GM20000 (cell line): ENCODE measurements around the gene FAM3A.

Experiments
- DNase-seq: peaks from one replicate; pipeline ENCODE4 v3.0.0; 2012; ENCODE audit warnings: low spot score
- CTCF ChIP-seq: IDR thresholded peaks from 2 replicates; pipeline ENCODE4 v1.5.1; 2012; ENCODE audit warnings: mild to moderate bottlenecking, control low read depth; ENCODE audit errors: extremely low read depth, missing control alignments

FAM3A gene

GRCh38 chrX:154513716-154514115 is 2.3 kb downstream of the FAM3A start:
- TF ChIP-seq CTCF = no peak
- no peak for DNase-seq

- no peak for DNase-seq
- TF ChIP-seq CTCF = no peak
Measured at GRCh38 chrX:154512879-154513553, 3.0 kb downstream of the FAM3A start.

GRCh38 chrX:154511761-154512160 is 4.3 kb downstream of the FAM3A start:
- no peak for DNase-seq

DNA sequence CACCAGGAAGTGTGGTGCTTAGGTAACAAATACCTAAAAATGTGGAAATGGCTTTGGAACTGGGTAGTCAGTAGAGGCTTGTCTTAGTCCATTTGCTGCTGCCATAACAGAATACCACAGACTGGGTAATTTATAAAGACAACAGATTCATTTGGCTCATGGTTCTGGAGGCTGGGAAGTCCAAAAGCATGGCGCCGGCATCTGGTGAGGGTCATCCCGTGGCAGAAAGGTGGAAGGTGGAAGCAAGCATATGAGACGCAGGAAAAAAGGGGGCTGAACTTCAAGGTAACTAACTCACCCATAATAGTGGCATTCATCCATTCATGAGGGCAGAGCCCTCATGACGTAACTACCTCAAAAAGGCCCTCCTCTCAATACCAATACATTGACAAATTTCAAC is 6.6 kb downstream of the FAM3A start:
- DNase-seq = no peak
- no peak for TF ChIP-seq CTCF

More at GRCh38 chrX:154511761-154512160, 4.3 kb downstream of the FAM3A start:
- TF ChIP-seq CTCF = no peak

DNA sequence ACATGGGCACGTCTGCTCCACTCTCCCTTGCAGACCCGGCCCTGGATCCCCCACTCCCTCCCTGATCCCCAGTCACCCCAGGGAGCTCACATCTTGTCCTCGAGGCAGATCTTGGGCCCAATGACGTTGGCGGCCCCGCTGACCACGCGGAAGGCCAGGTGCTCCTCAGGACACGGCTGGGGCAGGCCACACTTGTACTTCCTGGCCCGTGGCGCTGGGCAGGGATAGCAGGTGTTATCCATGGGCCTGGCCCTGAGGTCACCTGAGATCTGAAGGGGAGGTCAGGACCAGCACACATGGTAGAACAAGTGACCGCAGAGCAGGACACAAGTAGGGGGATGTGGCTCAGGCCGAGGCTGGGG is 7.7 kb downstream of the FAM3A start:
- no peak for DNase-seq
- TF ChIP-seq CTCF = no peak

DNA sequence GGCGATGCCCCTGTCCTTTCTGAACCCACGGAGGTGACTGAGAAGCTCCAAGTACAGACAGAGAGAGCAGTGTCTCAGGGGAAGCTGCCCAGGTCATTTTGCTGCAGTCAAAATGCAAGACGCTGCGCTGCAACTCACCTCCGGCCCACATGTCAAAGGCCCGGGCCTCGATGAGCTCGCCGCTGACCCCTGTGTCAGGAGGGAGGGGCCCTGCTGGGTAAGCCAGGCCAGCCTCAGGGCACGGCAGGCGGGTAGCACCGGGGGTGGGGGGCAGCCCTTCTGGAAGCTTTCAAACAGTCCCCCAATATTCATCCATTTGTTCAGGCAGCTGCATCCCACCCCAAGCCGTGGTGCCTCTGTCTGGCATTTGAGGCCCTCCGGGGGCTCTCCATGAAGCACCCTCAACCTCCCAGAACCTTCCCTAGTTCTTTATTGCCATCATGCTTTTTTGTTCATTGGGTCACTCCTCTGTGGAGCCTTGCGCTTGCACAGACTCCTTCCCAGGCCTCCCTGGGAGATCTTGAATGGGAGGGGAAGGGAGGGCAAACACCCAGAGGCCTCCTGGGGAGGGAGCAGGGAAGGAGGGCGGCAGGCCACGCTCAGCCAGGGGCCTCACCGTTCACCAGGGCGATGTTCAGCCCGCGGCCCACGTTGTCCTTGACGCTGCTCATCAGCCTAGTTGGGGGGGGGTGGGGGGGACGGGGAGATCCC is 8.2 kb downstream of the FAM3A start:
- no peak for DNase-seq
- no peak for TF ChIP-seq CTCF

DNA sequence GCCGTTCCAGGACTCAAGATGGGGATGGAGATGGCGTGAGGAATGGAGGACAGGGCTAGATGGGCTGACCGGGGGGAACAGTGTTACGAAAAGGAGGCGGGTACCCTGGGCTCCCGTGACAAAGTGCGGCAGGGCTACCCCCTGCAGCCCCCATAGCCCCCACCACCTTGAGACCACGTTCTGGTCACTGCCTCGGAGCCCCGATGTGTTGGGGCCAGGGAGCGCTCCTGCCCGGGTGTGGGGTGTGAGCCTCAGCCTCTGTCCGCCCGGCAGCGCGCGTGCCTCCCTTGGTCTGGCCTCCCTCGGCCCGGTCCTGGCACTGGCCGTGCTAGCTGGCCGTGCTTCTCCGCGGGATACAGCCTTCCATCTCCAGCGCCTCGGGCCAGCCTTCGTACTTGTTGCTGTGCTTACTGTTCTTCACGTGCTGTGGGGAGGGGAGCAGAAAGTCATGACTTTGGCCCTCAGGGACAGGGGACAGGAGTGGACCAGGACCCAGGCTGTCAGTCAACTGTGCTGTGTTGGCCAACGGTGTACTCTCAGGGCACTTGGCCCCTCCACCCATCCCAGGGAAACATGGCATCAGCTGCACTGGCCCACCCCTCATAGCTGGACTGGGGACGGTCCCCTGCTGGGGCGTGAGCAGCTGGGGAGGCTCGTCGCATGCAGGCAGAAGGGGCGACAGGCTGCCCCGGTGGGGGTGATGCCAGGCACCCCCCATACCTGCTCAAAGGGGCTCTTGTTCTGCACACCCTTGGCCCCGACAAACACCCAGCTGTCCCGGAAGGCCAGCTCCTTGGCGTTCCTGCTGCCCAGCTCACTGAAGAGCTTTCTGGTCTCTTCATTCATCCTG is 9.3 kb downstream of the FAM3A start:
- TF ChIP-seq CTCF = no peak
- DNase-seq = no peak
